ENCODE data around the gene PTPRJ.

Gene PTPRJ

GRCh38 chr11:48087974-48088681, 107.8 kb downstream of the PTPRJ start:
- no peak for DNase-seq (ENCODE audit: extremely low spot score)
- CTCF ChIA-PET = interaction anchor here (1.0 kb wide), 1 partner anchor 20 kb away, joined by 3 read pairs; no protein-coding TSS in a partner anchor
- POLR2A ChIA-PET = interaction anchor here (0.5 kb wide), 1 partner anchor 578 kb away, joined by 3 read pairs; no protein-coding TSS in a partner anchor
- TF ChIP-seq PKNOX1 (IDR thresholded peaks at IDR 0.05) (peak; percentile 41; the same call in 1 of the 2 replicates), SUZ12 (IDR thresholded peaks at IDR 0.05) (no peak), FOXA1 (IDR thresholded peaks at IDR 0.05) (no peak)

- no peak for DNase-seq (ENCODE audit: extremely low spot score)
- TF ChIP-seq SP1 (IDR thresholded peaks at IDR 0.05) = no peak
- TF ChIP-seq HDGF (IDR thresholded peaks at IDR 0.05; ENCODE audit: borderline replicate concordance) = no peak
- no peak for TF ChIP-seq FOXA1 (IDR thresholded peaks at IDR 0.05)
- TF ChIP-seq LEF1 (IDR thresholded peaks at IDR 0.05; ENCODE audit: borderline replicate concordance) = no peak
- TF ChIP-seq TARDBP (IDR thresholded peaks at IDR 0.05) = no peak
- no peak for TF ChIP-seq CTBP1 (IDR thresholded peaks at IDR 0.05; ENCODE audit: borderline replicate concordance)
- TF ChIP-seq FOXM1 (IDR thresholded peaks at IDR 0.05; ENCODE audit: borderline replicate concordance) = no peak
- no peak for TF ChIP-seq SUZ12 (IDR thresholded peaks at IDR 0.05)
- no peak for TF ChIP-seq L3MBTL2 (conservative IDR thresholded peaks at IDR 0.05)
- TF ChIP-seq ZNF384 (IDR thresholded peaks at IDR 0.05) = no peak
- ChIA-PET CTCF (interaction anchor here (1.0 kb wide), 1 partner anchor 20 kb away, joined by 3 read pairs; no protein-coding TSS in a partner anchor), POLR2A (interaction anchor here (0.5 kb wide), 1 partner anchor 579 kb away, joined by 3 read pairs; no protein-coding TSS in a partner anchor)
Measured at GRCh38 chr11:48088682-48089050, 108.3 kb downstream of the PTPRJ start.

GRCh38 chr11:48090174-48090573, 109.8 kb downstream of the PTPRJ start:
- no peak for TF ChIP-seq LEF1 (IDR thresholded peaks at IDR 0.05; ENCODE audit: borderline replicate concordance)
- no peak for TF ChIP-seq FOXK2 (IDR thresholded peaks at IDR 0.05)
- no peak for TF ChIP-seq CTBP1 (IDR thresholded peaks at IDR 0.05; ENCODE audit: borderline replicate concordance)
- ChIA-PET POLR2A (no interaction called here), CTCF (no interaction called here)
- no peak for DNase-seq (ENCODE audit: extremely low spot score)

GRCh38 chr11:48091426-48092102, 111.2 kb downstream of the PTPRJ start:
- DNase-seq (ENCODE audit: extremely low spot score) = no peak
- TF ChIP-seq ZNF384 (IDR thresholded peaks at IDR 0.05) (no peak), HDGF (IDR thresholded peaks at IDR 0.05; ENCODE audit: borderline replicate concordance) (no peak), LEF1 (IDR thresholded peaks at IDR 0.05; ENCODE audit: borderline replicate concordance) (no peak), SP1 (IDR thresholded peaks at IDR 0.05) (no peak), CTBP1 (IDR thresholded peaks at IDR 0.05; ENCODE audit: borderline replicate concordance) (no peak), SUZ12 (IDR thresholded peaks at IDR 0.05) (no peak), TARDBP (IDR thresholded peaks at IDR 0.05) (no peak)
- POLR2A ChIA-PET = no interaction called here
- CTCF ChIA-PET = no interaction called here

GRCh38 chr11:48093323-48093722, 113.0 kb downstream of the PTPRJ start:
- ChIA-PET CTCF (no interaction called here), POLR2A (no interaction called here)
- TF ChIP-seq CTBP1 (IDR thresholded peaks at IDR 0.05; ENCODE audit: borderline replicate concordance) (no peak), SUZ12 (IDR thresholded peaks at IDR 0.05) (no peak), LEF1 (IDR thresholded peaks at IDR 0.05; ENCODE audit: borderline replicate concordance) (no peak), L3MBTL2 (conservative IDR thresholded peaks at IDR 0.05) (no peak), FOXK2 (IDR thresholded peaks at IDR 0.05) (no peak), ARNT (IDR thresholded peaks at IDR 0.05) (no peak), PKNOX1 (IDR thresholded peaks at IDR 0.05) (peak; percentile 79)
- DNase-seq (ENCODE audit: extremely low spot score) = no peak

GRCh38 chr11:48093795-48094642, 113.7 kb downstream of the PTPRJ start:
- ChIA-PET POLR2A (no interaction called here), CTCF (no interaction called here)
- DNase-seq (ENCODE audit: extremely low spot score) = no peak
- TF ChIP-seq FOXM1 (IDR thresholded peaks at IDR 0.05; ENCODE audit: borderline replicate concordance) (no peak), LEF1 (IDR thresholded peaks at IDR 0.05; ENCODE audit: borderline replicate concordance) (no peak), L3MBTL2 (conservative IDR thresholded peaks at IDR 0.05) (no peak), HDGF (IDR thresholded peaks at IDR 0.05; ENCODE audit: borderline replicate concordance) (no peak), SUZ12 (IDR thresholded peaks at IDR 0.05) (no peak), FOXA1 (IDR thresholded peaks at IDR 0.05) (no peak), PKNOX1 (IDR thresholded peaks at IDR 0.05) (no peak), BHLHE40 (IDR thresholded peaks at IDR 0.05; ENCODE audit: borderline replicate concordance) (no peak), NFRKB (IDR thresholded peaks at IDR 0.05) (no peak), TARDBP (IDR thresholded peaks at IDR 0.05) (no peak), ZNF384 (IDR thresholded peaks at IDR 0.05) (no peak), CTBP1 (IDR thresholded peaks at IDR 0.05; ENCODE audit: borderline replicate concordance) (no peak), SP1 (IDR thresholded peaks at IDR 0.05) (no peak)

Measured in HEK293T (cell line).